HepG2 (cell line): ENCODE measurements around the gene CXADR. TPM values are rescaled to one million over a fixed set of nuclear protein-coding genes. Genes with fewer than 3 reads are reported as not detected.

ENCODE experiments used
- ATF7 ChIP-seq, 2 experiments: fragments of 450-650 bp in 1 of 2; sonication (generic) in 1 of 2; formaldehyde crosslinking in 1 of 2; IDR thresholded peaks; 2 replicates each; pipeline versions ENCODE4 v1.4.0 to v1.6.1; 2016 to 2020; ENCODE audit warnings: antibody characterized with exemption in 1 of 2, mild to moderate bottlenecking in 1 of 2, missing genetic modification reagents in 1 of 2
- CBX2 ChIP-seq, 2 experiments: fragments of 200-600 bp in 1 of 2; sonication (generic); formaldehyde crosslinking in 1 of 2; IDR thresholded peaks; 2 replicates each; pipeline versions ENCODE4 v1.7.0 to v1.8.1; 2018 to 2022; ENCODE audit warnings: low read depth in 2 of 2, low read length in 1 of 2, mild to moderate bottlenecking in 1 of 2, missing genetic modification reagents in 1 of 2
- CREB1 ChIP-seq, 2 experiments: fragments of 450-650 bp in 1 of 2; IDR thresholded peaks; 2 replicates each; pipeline ENCODE4 v1.6.1; 2016 to 2017; ENCODE audit warnings: control low read depth in 1 of 2, mild to moderate bottlenecking in 1 of 2, missing compliant biosample characterization in 1 of 2, missing genetic modification characterization in 1 of 2
- LCORL ChIP-seq, 2 experiments: fragments of 450-650 bp in 1 of 2; sonication (generic) in 1 of 2; formaldehyde crosslinking in 1 of 2; IDR thresholded peaks; 2 replicates each; pipeline versions ENCODE4 v1.5.0 to v1.6.1; 2017 to 2020; ENCODE audit warnings: antibody characterized with exemption in 1 of 2, missing genetic modification reagents in 1 of 2
- PTBP1 ChIP-seq: fragments of 200-400 bp; formaldehyde crosslinking; IDR thresholded peaks from 2 replicates; pipeline ENCODE4 v1.6.1; 2018; ENCODE audit warnings: low read length, low read depth; ENCODE audit not compliant: poor library complexity, severe bottlenecking
- TCF7 ChIP-seq: sonication (generic); IDR thresholded peaks from 2 replicates; pipeline ENCODE4 v1.6.1; 2016; ENCODE audit warnings: antibody characterized with exemption, low read depth
- U2AF1 ChIP-seq: fragments of 200-400 bp; formaldehyde crosslinking; optimal IDR thresholded peaks from 2 replicates; pipeline ENCODE3; 2017; ENCODE audit warnings: mild to moderate bottlenecking, low read depth, low read length
- ZBTB38 ChIP-seq: sonication (generic); formaldehyde crosslinking; IDR thresholded peaks from 2 replicates; pipeline ENCODE4 v1.5.1; 2020; ENCODE audit warnings: mild to moderate bottlenecking, missing genetic modification reagents
- ZBTB44 ChIP-seq: sonication (generic); formaldehyde crosslinking; IDR thresholded peaks from 2 replicates; pipeline ENCODE4 v1.4.0; 2020; ENCODE audit warnings: missing genetic modification reagents
- ZGPAT ChIP-seq: IDR thresholded peaks from 2 replicates; pipeline ENCODE4 v1.6.1; 2016; ENCODE audit warnings: mild to moderate bottlenecking
- ZKSCAN8 ChIP-seq: IDR thresholded peaks from 2 replicates; pipeline ENCODE4 v1.6.1; 2016; ENCODE audit warnings: borderline replicate concordance, missing genetic modification reagents, missing compliant biosample characterization
- ZNF24 ChIP-seq: fragments of 450-650 bp; IDR thresholded peaks from 2 replicates; pipeline ENCODE4 v1.6.1; 2017; ENCODE audit warnings: antibody characterized with exemption, mild to moderate bottlenecking
- ZNF33B ChIP-seq: sonication (generic); formaldehyde crosslinking; IDR thresholded peaks from 2 replicates; pipeline ENCODE4 v1.5.1; 2020; ENCODE audit warnings: mild to moderate bottlenecking, missing genetic modification reagents
- ZNF501 ChIP-seq: sonication (generic); formaldehyde crosslinking; IDR thresholded peaks from 2 replicates; pipeline ENCODE4 v1.5.1; 2020; ENCODE audit warnings: mild to moderate bottlenecking, moderate library complexity, missing genetic modification reagents
- ZSCAN31 ChIP-seq: sonication (generic); formaldehyde crosslinking; IDR thresholded peaks from 2 replicates; pipeline ENCODE4 v1.5.0; 2020; ENCODE audit warnings: low read depth, mild to moderate bottlenecking, missing genetic modification reagents
- polyA plus RNA-seq, 8 experiments: library from polyadenylated mRNA; depleted of rRNA in 3 of 8; stranded (reverse) in 7 of 8; unstranded in 1 of 8; fragments of >200 nt; fragmentation: Illumina TruSeq in 4 of 8; extraction: Trizol in 4 of 8; gene quantifications; 2 replicates each; pipeline versions ENCODE4 v1.2.1 to v1.2.3, GENCODE V29; 2011 to 2016; ENCODE audit warnings: low read depth in 4 of 8, missing spikeins in 1 of 8, mixed read lengths in 1 of 8; ENCODE audit not compliant: insufficient read depth in 1 of 8
- total RNA-seq, 5 experiments: library from RNA; depleted of rRNA; stranded (reverse); fragments of >200 nt; fragmentation: Illumina TruSeq; extraction: Trizol; gene quantifications; 2 replicates each; pipeline ENCODE4 v1.2.3, GENCODE V29; 2016; ENCODE audit warnings: low read depth in 1 of 5
- TF ChIP-seq, protein P1 (sequence below): sonication (generic); formaldehyde crosslinking; IDR thresholded peaks from 2 replicates; pipeline ENCODE4 v1.8.0; 2022; ENCODE audit warnings: mild to moderate bottlenecking, missing genetic modification reagents
- TF ChIP-seq, protein P2 (sequence below): sonication (generic); formaldehyde crosslinking; IDR thresholded peaks from 2 replicates; pipeline ENCODE4 v1.4.0; 2020; ENCODE audit warnings: missing genetic modification reagents
- TF ChIP-seq, protein P3 (sequence below): sonication (generic); formaldehyde crosslinking; IDR thresholded peaks from 2 replicates; pipeline ENCODE4 v1.5.0; 2020; ENCODE audit warnings: mild to moderate bottlenecking, missing genetic modification reagents, borderline replicate concordance
- TF ChIP-seq, protein P4 (sequence below), 2 experiments: fragments of 450-650 bp in 1 of 2; sonication (generic) in 1 of 2; formaldehyde crosslinking; IDR thresholded peaks; 2 replicates each; pipeline versions ENCODE4 v1.5.0 to v1.8.0; 2020 to 2022; ENCODE audit warnings: mild to moderate bottlenecking in 1 of 2, missing genetic modification reagents in 1 of 2

CXADR gene
- total and polyA plus RNA-seq, 2 of the 13 experiments (the other 11 are each of a cell fraction or from before 2014, with no cell fraction given) = 86.8 to 110 TPM

GRCh38 chr21:17611414-17612022, 98.7 kb downstream of the CXADR start (continued):
- TF ChIP-seq, protein P1, sequence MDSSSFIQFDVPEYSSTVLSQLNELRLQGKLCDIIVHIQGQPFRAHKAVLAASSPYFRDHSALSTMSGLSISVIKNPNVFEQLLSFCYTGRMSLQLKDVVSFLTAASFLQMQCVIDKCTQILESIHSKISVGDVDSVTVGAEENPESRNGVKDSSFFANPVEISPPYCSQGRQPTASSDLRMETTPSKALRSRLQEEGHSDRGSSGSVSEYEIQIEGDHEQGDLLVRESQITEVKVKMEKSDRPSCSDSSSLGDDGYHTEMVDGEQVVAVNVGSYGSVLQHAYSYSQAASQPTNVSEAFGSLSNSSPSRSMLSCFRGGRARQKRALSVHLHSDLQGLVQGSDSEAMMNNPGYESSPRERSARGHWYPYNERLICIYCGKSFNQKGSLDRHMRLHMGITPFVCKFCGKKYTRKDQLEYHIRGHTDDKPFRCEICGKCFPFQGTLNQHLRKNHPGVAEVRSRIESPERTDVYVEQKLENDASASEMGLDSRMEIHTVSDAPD (CRISPR knock-in tag) = no peak
- TF ChIP-seq, protein P2, sequence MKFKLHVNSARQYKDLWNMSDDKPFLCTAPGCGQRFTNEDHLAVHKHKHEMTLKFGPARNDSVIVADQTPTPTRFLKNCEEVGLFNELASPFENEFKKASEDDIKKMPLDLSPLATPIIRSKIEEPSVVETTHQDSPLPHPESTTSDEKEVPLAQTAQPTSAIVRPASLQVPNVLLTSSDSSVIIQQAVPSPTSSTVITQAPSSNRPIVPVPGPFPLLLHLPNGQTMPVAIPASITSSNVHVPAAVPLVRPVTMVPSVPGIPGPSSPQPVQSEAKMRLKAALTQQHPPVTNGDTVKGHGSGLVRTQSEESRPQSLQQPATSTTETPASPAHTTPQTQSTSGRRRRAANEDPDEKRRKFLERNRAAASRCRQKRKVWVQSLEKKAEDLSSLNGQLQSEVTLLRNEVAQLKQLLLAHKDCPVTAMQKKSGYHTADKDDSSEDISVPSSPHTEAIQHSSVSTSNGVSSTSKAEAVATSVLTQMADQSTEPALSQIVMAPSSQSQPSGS = peak; percentile 81
- TF ChIP-seq LCORL (IDR thresholded peaks at IDR 0.05) = no peak
- TF ChIP-seq LCORL (CRISPR knock-in tag; IDR thresholded peaks at IDR 0.05) = no peak; the same call in 1 of the 2 replicates
- TF ChIP-seq ATF7 (IDR thresholded peaks at IDR 0.05) = peak; percentile 99
- peak; percentile 82 for TF ChIP-seq ATF7 (CRISPR knock-in tag; IDR thresholded peaks at IDR 0.05)
- no peak for TF ChIP-seq ZBTB44
- peak; percentile 20; the same call in 1 of the 2 replicates for TF ChIP-seq ZGPAT (CRISPR knock-in tag)
- TF ChIP-seq ZNF501 (CRISPR knock-in tag) = peak; percentile 33; the same call in 1 of the 2 replicates
- TF ChIP-seq, protein P3, sequence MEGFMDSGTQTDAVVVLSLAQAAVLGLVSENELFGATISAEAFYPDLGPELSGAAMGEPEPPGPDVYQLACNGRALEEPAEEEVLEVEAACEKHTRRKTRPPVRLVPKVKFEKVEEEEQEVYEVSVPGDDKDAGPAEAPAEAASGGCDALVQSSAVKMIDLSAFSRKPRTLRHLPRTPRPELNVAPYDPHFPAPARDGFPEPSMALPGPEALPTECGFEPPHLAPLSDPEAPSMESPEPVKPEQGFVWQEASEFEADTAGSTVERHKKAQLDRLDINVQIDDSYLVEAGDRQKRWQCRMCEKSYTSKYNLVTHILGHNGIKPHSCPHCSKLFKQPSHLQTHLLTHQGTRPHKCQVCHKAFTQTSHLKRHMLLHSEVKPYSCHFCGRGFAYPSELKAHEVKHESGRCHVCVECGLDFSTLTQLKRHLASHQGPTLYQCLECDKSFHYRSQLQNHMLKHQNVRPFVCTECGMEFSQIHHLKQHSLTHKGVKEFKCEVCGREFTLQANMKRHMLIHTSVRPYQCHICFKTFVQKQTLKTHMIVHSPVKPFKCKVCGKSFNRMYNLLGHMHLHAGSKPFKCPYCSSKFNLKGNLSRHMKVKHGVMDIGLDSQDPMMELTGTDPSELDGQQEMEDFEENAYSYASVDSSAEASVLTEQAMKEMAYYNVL (CRISPR knock-in tag) = no peak
- TF ChIP-seq ZSCAN31 (CRISPR knock-in tag) = no peak
- TF ChIP-seq ZKSCAN8 (CRISPR knock-in tag) = no peak
- no peak for TF ChIP-seq PTBP1
- TF ChIP-seq CBX2 (IDR thresholded peaks at IDR 0.05; ENCODE audit: low read depth, low read length) = no peak
- TF ChIP-seq CBX2 (CRISPR knock-in tag; IDR thresholded peaks at IDR 0.05; ENCODE audit: low read depth) = no peak
- TF ChIP-seq ZBTB38 = no peak
- TF ChIP-seq TCF7 = no peak
- peak; percentile 89 for TF ChIP-seq ZNF24
- TF ChIP-seq, protein P4, sequence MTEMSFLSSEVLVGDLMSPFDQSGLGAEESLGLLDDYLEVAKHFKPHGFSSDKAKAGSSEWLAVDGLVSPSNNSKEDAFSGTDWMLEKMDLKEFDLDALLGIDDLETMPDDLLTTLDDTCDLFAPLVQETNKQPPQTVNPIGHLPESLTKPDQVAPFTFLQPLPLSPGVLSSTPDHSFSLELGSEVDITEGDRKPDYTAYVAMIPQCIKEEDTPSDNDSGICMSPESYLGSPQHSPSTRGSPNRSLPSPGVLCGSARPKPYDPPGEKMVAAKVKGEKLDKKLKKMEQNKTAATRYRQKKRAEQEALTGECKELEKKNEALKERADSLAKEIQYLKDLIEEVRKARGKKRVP (CRISPR knock-in tag; IDR thresholded peaks at IDR 0.05) = no peak
- TF ChIP-seq U2AF1 = no peak
- peak; percentile 99 for TF ChIP-seq CREB1 (IDR thresholded peaks at IDR 0.05)
- no peak for TF ChIP-seq CREB1 (CRISPR knock-in tag; IDR thresholded peaks at IDR 0.05)
- 0 out of 2 replicates have a peak, but pooled peaks have one; percentile 47 for TF ChIP-seq ZNF33B (CRISPR knock-in tag)
